GM19035 (cell line): ENCODE measurements around the gene STX17.
"Not testable (repeated sequence)": the region's sequence is repeated elsewhere in the genome, so short reads cannot be mapped to it uniquely, and the experiment has no call there.

ENCODE experiments used
- ATAC-seq: cut with Tn5 transposase; IDR thresholded peaks from one replicate; pipeline ENCODE4 v1.9.1; 2021; ENCODE audit not compliant: unreplicated experiment

Gene STX17

DNA sequence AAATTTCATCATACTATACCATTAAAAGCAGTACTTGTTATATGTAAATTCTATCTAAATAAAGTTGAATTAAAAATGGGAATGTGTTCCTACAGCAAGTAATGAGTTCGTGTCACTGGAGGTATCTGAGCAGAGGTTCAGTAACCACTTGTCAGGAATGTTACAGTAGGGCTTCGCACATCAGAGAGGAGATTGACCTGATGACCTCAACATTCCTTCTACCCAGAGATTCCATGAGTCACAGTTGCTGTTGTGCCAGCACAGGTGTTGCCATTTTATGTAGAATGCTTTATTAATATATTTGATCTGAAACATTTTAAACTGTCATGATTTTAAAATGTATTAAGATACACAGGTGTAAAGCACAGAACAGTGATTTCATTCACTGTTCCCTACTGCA is 60.3 kb downstream of the STX17 start:
- ATAC-seq = no peak

DNA sequence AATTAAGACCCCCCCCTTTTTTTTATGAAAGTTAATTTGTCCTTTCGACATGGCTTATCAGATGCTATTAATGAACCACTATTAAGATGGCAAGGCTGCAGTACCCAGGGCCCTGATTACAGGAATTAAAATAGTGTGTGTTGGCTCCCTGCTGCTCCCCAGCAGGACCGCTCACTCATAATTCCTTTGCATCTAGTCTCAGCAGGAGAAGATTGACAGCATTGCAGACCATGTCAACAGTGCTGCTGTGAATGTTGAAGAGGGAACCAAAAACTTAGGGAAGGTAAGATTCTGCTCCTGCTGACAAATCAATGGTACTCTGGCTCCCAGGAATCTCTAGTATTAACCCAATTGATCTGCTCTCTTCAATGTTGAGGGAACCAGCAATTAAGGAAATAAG is 61.0 kb downstream of the STX17 start:
- ATAC-seq = no peak

DNA sequence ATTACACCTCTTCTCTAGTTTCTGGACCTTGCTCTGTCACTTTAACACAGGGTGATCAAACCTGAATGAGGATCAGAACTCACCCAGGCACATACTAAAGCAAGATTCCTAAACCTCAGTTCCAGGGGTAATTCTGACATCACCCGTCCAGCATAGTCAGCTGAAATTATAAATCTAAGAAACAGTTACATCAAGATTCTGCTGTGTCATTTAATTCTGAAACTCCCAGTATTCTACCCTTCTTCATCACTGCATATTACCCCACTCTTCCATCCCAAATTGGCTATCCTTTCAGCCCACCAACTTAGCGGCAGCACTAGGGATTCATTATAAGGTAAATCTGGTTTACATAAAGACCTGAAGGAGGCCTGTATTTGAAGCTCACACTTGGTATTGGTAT is 64.0 kb downstream of the STX17 start:
- ATAC-seq = no peak

DNA sequence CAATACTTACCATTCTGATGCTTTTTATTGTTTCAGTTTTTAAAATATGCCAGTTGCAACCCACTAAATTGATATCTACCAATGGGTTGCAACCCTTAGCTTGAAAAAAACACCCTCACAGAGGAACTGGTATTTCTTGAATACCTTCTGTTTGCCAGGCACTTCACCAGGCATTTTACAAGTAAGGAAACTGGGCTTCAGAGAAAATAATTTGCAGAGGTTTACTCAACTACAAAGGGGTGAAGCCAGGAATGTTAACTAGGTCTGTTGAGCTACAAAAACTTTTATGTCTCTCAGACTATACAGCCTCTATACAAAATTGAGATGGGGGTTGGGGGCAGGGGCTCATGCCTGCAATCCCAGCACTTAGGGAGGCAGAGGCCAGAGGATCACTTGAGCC is 65.0 kb downstream of the STX17 start:
- ATAC-seq = no peak

DNA sequence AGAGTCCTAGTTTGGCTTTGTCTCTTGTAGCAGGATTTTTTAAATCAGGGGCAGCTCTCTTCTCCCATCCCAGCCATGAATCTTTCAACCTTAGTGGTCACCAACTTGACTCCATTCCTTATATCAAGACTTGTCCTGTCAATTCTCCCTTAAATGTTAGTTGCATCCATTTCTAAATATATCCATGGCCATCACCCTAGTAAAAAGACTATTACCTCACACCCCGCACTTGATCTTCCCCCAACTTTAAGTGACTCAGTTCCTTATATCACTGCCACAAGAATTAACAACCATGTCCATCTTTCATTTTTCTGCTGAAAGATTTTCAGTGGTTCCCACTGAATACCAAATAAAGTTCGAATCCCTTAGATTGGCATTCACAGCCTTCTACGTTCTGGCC is 67.0 kb downstream of the STX17 start:
- ATAC-seq = no peak

DNA sequence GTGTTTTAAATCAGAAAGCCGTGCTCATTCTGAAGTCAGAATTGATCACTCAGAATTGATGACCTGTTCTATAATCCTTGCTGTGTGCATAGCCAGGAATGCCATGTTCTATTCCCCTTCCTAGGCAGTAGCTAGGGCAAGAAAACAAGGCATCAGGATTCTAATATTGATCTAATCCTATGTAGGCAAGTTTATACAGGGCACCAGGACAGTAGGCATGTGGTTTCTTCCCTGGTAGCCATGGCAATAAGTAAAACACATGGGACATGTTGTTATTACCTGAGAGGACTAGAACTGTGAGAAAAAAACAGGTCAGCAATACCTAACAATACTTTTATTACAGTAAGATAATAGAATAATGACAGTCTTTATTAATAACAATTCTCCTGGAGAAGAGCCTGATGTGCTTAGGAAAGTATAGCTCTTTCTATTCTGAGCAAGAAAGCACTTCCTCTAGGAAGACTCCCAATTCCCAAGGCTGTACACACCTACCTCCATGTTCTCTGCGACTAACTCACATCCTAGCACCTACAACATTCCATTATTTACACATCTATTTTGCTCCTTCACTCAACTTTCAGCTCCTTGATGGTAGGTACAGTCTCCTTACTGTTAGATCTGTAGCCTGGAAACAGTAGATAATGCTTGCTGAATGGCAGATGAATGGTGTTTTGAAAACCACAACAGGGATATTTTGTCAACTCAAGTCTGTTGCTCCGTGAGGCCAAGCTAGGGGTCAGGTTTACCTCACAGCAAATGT is 70.8 kb downstream of the STX17 start:
- no peak for ATAC-seq

DNA sequence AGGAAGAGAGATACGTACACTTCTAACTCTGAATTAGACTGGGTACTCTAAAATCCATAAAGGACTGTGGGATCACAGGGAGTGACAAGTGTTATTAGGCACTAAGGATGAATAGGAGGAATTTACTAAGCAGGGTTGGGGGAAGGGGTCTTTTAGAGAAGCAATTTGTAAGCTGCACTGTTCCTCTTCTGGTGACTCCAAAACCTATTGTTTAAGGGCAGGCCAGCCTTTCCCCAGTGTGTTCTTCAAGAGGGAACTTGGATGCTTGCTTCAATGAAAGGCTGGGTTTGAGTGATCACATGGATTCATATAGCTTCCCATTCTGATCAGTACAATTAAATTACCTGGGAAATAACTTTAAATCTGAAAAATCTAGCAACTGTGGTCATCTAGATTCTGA is 71.8 kb downstream of the STX17 start:
- ATAC-seq = no peak

DNA sequence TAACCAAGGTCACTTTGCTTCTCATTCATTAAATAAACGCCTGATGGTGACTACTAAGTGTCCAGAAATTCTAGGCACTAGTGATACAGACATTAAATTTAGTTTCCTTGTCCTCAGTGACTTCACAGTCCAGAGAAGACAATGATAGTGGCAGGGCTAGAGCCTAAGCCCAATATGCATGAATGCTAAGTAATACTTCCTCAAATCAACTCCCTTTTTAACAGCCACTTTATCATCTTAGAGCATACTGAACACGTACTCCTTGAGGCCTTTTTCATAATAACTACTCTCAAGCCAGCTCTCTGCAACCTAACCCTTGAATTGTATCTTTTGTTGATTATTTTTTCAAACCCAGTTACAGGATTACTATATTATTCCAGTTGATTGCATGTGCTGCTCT is 74.1 kb downstream of the STX17 start:
- no peak for ATAC-seq

DNA sequence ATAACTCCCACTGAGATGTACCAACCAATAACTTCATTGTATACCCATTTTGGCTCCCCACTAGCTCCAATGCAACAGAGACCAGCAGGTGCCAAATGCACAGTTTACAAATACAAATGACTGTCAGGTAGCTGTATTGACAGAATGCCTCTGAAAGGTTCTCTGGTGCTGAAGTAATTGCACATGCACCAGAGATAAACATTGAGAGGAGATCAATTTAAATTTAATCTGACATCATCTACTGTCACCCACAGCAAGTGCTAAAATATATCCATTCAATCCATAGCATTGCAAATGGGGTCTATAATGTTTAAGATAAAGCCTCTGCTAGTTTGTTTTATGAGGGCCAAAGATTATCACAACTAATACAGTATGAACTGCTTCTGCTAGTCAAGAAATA is 80.2 kb downstream of the STX17 start:
- no peak for ATAC-seq

DNA sequence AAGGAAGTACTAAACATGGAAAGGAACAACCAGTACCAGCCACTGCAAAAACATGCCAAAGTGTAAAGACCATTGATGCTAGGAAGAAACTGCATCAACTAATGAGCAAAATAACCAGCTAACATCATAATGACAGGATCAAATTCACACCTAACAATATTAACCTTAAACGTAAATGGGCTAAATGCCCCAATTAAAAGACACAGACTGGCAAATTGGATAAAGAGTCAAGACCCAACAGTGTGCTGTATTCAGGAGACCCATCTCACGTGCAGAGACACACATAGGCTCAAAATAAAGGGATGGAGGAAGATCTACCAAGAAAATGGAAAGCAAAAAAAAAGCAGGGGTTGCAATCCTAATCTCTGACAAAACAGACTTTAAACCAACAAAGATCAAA is 84.1 kb downstream of the STX17 start:
- not testable (repeated sequence) for ATAC-seq

DNA sequence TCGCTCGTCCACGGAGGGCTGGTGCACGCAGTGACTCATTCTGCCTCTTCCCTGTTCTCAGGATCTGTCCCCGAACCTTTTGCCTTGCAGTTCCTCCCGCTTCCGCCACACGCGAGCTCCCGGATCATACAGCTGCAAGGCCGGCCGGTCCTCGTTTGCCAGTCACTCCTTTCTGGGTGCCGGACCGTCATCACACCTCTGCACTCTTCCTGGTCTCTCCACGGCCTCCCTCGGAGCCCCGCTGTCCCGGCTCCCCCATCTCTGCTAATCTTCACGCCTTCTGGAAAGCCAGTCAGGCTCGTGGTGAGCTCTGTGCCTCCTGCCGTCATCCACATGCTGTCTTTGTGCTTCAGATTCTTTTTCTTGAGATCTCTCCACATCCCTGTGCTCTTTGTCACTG is 91.8 kb downstream of the STX17 start:
- no peak for ATAC-seq

DNA sequence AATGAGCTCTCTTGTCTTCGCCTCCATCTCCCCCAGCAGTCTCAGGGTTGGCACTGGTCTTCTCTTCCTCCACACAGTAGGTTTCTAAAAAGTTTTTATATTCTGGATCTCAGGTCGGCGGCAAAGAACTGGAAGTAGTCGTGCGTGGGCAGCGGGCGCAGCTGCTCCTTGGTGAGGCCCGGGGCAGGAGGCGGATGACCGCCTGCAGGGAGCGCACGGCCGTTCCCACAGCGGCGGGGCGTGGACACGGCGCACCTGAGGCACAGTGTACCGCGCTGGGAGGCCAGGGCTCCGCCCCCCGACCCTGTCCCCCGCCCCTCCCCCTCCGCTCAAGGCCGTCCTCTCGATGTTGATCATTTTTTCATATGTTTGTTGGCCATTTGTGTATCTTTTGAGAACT is 92.4 kb downstream of the STX17 start:
- no peak for ATAC-seq

DNA sequence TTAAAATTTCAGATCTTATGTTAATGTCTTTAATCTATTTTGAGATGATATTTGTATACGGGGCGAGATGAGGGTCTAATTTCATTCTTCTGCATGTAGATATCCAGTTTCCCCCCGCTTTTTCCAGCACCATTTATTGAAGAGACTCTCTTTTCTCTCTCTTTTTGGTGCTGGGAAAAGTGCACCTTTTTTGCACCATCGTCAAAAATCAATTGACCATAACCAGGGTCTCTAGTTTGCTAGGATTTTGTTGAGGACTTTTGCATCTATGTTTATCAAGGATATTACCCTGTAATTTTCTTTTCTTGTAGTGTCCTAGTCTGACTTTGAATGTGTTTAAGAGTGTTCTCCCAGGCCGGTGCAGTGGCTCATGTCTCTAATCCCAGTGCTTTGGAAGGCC is 93.3 kb downstream of the STX17 start:
- no peak for ATAC-seq

DNA sequence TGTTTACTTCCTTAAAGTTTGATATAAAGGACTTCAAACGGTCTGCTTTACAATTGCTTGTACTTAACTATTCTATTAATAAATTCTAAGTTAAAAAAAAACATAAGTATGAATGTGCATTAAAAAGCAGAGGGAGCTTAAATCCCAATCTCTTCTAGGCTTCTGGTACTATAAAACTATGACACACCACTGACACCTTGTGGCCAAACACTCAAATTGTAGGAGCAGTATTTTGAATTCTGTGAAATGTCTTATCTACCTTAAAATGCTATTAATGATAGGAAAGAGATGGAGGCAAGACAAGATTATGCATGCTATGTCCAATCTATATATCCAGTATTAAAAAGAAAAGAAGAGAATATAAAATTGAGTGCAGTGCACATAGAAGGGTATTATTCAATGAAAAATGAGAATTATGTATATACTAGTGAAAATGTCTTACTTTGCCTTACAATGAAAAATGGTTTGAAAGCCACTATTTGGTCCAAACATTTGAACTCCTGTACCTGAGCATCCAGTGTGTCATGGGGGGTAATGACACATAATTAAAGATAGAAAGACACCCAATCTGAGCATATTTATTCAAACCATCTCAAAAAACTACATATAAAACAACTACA is 104.7 kb downstream of the STX17 start:
- ATAC-seq = no peak

DNA sequence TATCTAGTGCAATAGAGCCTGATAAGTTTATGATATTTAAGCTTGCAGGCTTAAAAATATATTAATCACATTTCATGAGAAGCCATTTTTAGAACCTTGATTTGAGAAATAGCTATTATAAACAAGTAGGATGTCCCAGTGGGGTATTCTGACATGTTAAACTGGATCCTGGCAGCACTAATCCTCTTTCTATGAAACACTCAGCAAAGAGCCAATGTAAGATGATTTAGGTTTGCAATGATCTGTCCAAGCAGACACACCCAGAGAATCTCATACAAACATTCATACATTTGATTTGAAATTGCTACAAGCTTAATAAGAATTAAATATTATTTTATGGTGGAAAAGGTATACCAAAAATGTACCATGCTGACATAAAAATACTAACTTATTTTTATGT is 105.8 kb downstream of the STX17 start:
- no peak for ATAC-seq

DNA sequence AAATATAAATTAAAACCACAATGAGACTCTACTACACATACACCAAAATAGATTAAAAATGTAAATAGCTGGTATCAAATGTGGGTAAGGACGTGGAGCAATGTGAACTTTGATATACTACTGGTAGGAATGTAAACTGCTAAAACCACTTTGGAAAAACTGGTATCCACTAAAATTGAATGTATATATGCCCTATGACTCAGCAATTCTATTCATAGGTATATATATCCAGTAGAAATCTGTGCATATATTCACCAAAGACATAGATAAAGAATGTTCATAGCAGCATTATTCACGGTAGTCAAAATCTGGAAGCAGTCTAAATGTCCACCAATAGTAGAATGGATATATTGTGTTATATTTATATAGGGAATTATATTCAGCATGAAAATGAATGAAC is 107.1 kb downstream of the STX17 start:
- ATAC-seq = no peak

DNA sequence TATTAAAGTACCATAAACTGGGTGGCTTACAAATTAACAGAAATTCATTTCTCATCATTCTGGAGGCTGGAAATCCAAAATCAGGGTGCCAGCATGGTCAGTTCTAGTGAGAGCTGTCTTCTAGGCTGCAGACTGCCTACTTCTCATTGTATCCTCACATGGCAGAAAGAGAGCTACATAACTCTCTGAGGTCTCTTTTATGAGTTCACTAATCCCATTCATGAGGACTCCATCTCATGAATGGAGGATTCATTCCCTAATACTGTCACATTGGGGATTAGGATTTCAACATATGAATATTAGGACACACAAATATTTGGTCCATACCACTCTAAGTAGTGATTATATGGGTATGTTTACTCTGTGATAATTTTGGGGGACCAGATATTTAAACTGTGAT is 108.4 kb downstream of the STX17 start:
- no peak for ATAC-seq

DNA sequence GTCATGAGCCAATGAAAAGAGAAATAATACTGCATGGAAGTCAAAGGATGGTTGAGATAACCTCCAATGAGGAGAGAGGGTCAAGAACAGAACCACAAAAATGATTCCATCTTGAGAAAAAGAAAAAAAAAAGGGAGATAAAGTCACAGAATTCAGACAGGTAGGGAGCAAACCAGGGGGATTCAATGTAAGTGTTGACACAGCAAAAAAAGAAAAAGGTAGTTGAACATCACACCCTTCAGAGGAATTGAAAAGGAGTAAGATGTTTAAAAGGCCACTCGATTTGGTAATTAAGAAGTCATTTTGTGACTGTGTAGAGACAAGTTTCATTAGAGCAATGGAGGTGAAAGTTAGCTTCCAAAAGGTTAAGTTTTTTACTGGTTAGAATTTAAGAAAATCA is 113.1 kb downstream of the STX17 start:
- no peak for ATAC-seq
